Nephron progenitor cell (in vitro differentiated cells): Measurements from ENCODE around the gene SYT2.
A peak's percentile ranks its signal among the peaks of the same experiment; 100 is the strongest.

Experiments
- DNase-seq: peaks from one replicate; pipeline ENCODE4 v3.0.0; 2021
- H3K27ac Mint-ChIP-seq: 2 replicates; pipeline ENCODE4 v1.8.0; 2021; ENCODE audit warnings: mild to moderate bottlenecking, moderate library complexity, mixed read lengths
- H3K27me3 Mint-ChIP-seq: 2 replicates; pipeline ENCODE4 v1.8.0; 2021; ENCODE audit warnings: mild to moderate bottlenecking, low read depth, mixed read lengths; ENCODE audit not compliant: poor library complexity
- H3K36me3 Mint-ChIP-seq: 2 replicates; pipeline ENCODE4 v1.8.0; 2021; ENCODE audit warnings: low read depth, mixed read lengths
- H3K4me1 Mint-ChIP-seq: 2 replicates; pipeline ENCODE4 v1.8.0; 2021; ENCODE audit warnings: mixed read lengths
- H3K4me3 Mint-ChIP-seq: 2 replicates; pipeline ENCODE4 v1.8.0; 2021; ENCODE audit warnings: mild to moderate bottlenecking, moderate library complexity, mixed read lengths
- H3K9me3 Mint-ChIP-seq: 2 replicates; pipeline ENCODE4 v1.8.0; 2021; ENCODE audit warnings: mild to moderate bottlenecking, moderate library complexity, mixed read lengths
- CTCF ChIP-seq: fragments of 200-600 bp; sonication (generic); IDR thresholded peaks from 2 replicates; pipeline ENCODE4 v1.5.0; 2021; ENCODE audit warnings: antibody characterized with exemption

The SYT2 gene

DNA sequence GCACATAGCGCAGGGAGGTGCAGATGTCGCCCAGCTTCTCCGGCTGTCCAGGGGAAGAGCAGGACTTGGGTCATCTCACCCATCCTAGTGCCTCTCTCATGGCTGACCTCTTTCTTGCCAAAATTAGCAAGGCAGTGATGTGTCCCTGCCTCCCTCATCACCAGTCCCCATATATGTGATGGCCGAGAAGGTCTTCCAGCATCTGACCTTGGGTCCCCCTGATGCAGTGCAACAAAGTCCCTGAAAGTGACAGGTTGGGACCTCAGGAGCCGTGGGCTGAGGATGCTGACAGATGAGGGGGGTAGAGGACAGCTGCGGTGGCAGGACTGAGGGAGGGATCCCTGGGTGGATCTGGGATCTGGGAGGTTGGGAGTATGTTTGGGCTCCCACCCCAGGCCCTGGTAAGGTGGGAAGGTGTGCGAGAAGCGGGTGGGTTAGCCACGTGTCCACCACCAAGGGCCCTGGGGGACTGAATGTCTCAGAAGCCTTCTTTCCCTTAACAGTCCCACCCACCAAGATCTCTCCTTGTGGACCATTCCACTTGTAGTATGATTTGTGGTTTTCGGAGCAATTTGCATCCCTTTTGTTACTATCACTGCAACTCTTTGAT lies 109.7 kb downstream of the SYT2 start:
- H3K27ac Mint-ChIP-seq, result no peak overlapping the region
- no peak for DNase-seq
- no peak overlapping the region for H3K4me3 Mint-ChIP-seq
- no peaks in the 10 kb centered on the region for H3K36me3 Mint-ChIP-seq
- peaks cover 6% of the 10 kb centered on the region for H3K4me1 Mint-ChIP-seq
- no peak for TF ChIP-seq CTCF
- H3K9me3 Mint-ChIP-seq, result no peaks in the 10 kb centered on the region
- peaks cover 12% of the 10 kb centered on the region for H3K27me3 Mint-ChIP-seq

- no peak overlapping the region for H3K27ac Mint-ChIP-seq
- no peaks in the 10 kb centered on the region for H3K36me3 Mint-ChIP-seq
- H3K4me3 Mint-ChIP-seq, result no peak overlapping the region
- H3K27me3 Mint-ChIP-seq, result peaks cover 15% of the 10 kb centered on the region
- peak; percentile 68 for TF ChIP-seq CTCF
- DNase-seq, result peak; percentile 63
- H3K4me1 Mint-ChIP-seq, result peaks cover 6% of the 10 kb centered on the region
- H3K9me3 Mint-ChIP-seq, result no peaks in the 10 kb centered on the region
These were observed 110.4 kb downstream of the SYT2 start for GRCh38 chr1:202599669-202600431.

- H3K27ac Mint-ChIP-seq, result peak overlapping the region; percentile 2
- H3K4me3 Mint-ChIP-seq, result no peak overlapping the region
- peaks cover 22% of the 10 kb centered on the region for H3K27me3 Mint-ChIP-seq
- H3K9me3 Mint-ChIP-seq, result no peaks in the 10 kb centered on the region
- DNase-seq, result no peak
- no peak for TF ChIP-seq CTCF
- H3K36me3 Mint-ChIP-seq, result no peaks in the 10 kb centered on the region
- H3K4me1 Mint-ChIP-seq, result peaks cover 6% of the 10 kb centered on the region
These were observed 113.0 kb downstream of the SYT2 start for GRCh38 chr1:202597090-202597761.

DNA sequence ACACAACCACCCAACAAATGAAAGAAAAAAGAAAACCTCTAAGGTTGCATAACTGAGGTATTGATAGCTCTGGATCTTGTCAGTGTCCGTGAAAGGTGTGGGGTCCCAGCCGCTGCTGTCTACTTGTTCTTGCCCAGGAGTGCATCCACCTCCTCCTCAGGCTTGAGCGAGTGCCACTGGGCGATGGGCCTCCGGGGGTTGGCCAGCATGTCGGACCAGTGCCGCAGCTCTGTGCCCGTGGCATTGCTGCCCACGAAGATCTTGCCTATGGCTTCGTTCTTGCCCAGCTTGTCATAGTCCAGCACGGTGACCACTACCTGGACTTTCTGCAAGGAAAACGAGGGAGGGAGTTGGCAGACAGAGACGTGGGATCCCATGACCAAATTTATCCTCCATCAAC lies 113.6 kb downstream of the SYT2 start:
- DNase-seq, result no peak
- peaks cover 22% of the 10 kb centered on the region for H3K27me3 Mint-ChIP-seq
- no peak overlapping the region for H3K27ac Mint-ChIP-seq
- H3K4me1 Mint-ChIP-seq, result peaks cover 10% of the 10 kb centered on the region
- no peaks in the 10 kb centered on the region for H3K36me3 Mint-ChIP-seq
- no peak overlapping the region for H3K4me3 Mint-ChIP-seq
- no peak for TF ChIP-seq CTCF
- H3K9me3 Mint-ChIP-seq, result no peaks in the 10 kb centered on the region

- Mint-ChIP-seq H3K27ac (no peak overlapping the region), H3K36me3 (no peaks in the 10 kb centered on the region), H3K27me3 (peaks cover 18% of the 10 kb centered on the region), H3K4me1 (peaks cover 30% of the 10 kb centered on the region), H3K4me3 (no peak overlapping the region), H3K9me3 (no peaks in the 10 kb centered on the region)
- no peak for TF ChIP-seq CTCF
- no peak for DNase-seq
These were observed 116.4 kb downstream of the SYT2 start for GRCh38 chr1:202593845-202594244.
